Measurements from ENCODE around the gene BCL6B.
A peak's percentile ranks its signal among the peaks of the same experiment; 100 is the strongest.
"Not testable (repeated sequence)": the region's sequence is repeated elsewhere in the genome, so short reads cannot be mapped to it uniquely, and the experiment has no call there.

Gene BCL6B

GRCh38 chr17:7029096-7029495, 6.2 kb downstream of the BCL6B start:
- no peak for DNase-seq (ENCODE audit: low read depth, low spot score)

GRCh38 chr17:7029659-7030058, 6.8 kb downstream of the BCL6B start:
- DNase-seq (ENCODE audit: low read depth, low spot score), result no peak

DNA sequence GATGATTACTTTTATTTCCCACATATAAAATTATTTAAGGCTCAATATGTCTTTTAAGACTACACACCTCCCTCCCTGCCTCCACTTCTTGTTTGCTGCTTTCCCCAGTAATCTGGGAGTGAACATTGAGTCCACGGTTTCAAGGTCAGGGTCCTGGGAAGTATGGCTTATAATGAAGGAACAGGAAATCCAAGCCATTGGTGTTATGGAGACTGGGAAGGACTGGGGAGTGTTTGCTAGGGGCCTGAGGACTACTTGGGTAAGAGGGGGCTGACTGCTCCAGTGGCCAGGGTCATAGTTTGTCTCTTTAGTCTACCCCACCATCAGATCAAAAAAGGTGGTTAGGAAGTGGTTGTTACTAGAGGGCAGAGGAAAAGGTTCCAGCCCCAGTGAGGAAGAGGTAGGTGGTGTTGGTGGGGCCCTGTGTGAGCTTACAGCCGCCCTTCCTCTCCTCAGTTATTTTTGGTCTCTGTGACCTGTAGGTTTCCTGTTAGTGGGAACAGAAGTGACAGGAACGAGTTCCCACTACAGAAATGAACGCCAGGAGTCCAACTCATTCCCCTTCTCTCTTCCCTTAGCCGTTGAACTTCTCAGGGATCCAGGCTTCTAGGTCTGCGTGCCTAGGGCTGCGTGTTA, 12.2 kb downstream of the BCL6B start:
- no peak for DNase-seq (ENCODE audit: low read depth, low spot score)

- DNase-seq (ENCODE audit: low read depth, low spot score), result peak; percentile 88
Observed at GRCh38 chr17:7035591-7036368, 12.9 kb downstream of the BCL6B start, which contains the start of gene SLC16A13. SLC16A13 (plus strand) TSS chr17:7036015; CDS start chr17:7036383, 368 bp downstream.

GRCh38 chr17:7038025-7038862, 15.4 kb downstream of the BCL6B start:
- no peak for DNase-seq (ENCODE audit: low read depth, low spot score)

DNA sequence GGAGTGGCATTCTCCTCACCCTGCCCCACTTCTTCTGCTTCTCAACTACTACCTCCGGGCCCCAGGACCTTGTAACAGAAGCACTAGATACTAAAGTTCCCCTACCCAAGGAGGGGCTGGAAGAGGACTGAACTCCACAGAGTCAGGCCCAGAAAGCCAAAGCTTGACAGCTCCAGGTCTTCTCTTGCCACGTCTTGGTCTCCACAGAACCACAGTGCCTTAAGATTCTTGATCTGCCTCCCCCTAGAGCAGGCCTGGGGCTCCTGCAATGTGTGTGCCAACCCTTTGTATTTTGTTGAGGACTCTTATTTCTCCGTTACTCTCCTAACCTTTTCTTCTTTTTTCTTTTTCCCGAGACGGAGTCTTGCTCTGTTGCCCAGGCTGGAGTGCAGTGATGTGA, 17.0 kb downstream of the BCL6B start:
- DNase-seq (ENCODE audit: low read depth, low spot score), result no peak

DNA sequence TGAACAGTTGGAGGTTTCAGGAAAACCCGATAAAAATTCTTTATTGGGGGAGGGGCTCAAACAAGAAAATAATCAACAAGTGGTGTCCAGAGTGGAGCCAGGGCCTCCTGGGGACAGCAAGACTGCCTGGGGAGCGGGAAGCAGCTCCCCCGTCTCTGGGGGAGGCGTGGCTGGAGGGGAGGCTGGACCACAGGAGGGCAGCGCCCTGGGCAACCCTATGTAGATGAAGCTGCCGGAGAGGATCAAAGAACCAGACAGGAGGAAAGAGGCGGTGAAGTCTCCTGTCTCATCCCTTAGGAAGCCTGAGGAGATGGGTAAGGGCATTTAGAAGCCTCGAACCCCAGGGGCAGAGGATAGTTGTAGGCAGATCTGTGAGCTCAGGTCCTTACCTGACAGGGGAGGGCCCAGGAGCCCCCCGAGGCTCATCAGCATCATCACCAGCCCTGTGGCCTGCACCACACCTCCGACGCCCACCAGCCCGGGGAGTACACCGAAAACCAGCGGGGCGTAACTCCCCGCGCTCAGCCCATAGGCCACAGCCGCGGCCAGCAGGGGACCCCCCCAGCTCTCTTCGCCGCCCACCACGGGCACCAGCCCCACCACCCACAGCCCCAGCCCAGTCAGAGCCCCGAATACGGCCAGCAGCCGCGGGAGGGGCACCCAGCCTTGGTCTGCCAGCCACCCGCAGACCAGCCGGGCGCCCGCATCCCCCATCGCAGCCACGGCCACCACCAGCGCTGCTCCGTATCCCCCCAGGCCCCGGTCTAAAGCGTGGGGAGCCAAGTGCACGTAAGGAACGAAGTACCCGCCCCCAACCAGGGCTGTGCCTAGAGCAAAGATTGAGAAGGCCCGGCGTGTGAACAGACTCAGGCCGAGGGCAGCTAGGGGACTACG, 19.0 kb downstream of the BCL6B start:
- no peak for DNase-seq (ENCODE audit: low read depth, low spot score)

- no peak for DNase-seq (ENCODE audit: low read depth, low spot score)
Observed at GRCh38 chr17:7042501-7043181, 19.8 kb downstream of the BCL6B start.

GRCh38 chr17:7043182-7043496, 20.3 kb downstream of the BCL6B start:
- DNase-seq (ENCODE audit: low read depth, low spot score), result no peak

GRCh38 chr17:7043497-7044198, 20.8 kb downstream of the BCL6B start, which contains the start of gene SLC16A11:
SLC16A11 (minus strand) TSS chr17:7044092; CDS start chr17:7043513, 579 bp downstream.
- DNase-seq (ENCODE audit: low read depth, low spot score), result no peak

DNA sequence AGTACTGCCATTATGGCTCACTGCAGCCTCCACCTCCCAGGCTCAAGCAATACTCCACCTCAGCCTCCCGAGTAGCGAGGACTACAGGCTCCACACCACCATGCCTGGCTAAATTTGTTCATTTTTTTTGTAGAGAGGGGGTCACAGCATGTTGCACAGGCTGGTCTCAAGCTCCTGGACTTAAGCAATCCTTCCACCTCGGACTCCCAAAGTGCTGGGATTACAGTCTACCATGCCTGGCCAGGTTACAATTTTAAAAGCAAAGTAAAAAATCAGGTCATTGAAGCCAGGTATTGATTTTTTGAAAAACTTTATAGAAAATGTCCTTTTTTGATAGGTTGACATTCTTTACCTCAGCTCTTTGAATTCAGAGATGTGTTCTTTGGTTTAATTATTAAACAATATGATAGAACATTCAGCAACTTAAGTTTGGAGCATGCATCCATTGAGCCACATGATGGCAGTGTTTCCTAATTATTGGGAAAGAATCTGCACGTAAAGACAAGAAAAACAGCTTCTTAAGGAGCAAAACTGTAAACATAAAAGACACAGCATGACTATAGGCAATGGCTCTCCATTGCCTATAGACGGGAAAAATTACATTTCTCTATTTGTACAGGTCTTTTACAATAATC, 22.8 kb downstream of the BCL6B start:
- no peak for DNase-seq (ENCODE audit: low read depth, low spot score)

- DNase-seq (ENCODE audit: low read depth, low spot score), result no peak
Observed at GRCh38 chr17:7046127-7046724, 23.4 kb downstream of the BCL6B start.

- not testable (repeated sequence) for DNase-seq (ENCODE audit: low read depth, low spot score)
Observed at GRCh38 chr17:7046725-7047397, 24.0 kb downstream of the BCL6B start.

- DNase-seq (ENCODE audit: low read depth, low spot score), result no peak
Observed at GRCh38 chr17:7047566-7047965, 24.7 kb downstream of the BCL6B start.

DNA sequence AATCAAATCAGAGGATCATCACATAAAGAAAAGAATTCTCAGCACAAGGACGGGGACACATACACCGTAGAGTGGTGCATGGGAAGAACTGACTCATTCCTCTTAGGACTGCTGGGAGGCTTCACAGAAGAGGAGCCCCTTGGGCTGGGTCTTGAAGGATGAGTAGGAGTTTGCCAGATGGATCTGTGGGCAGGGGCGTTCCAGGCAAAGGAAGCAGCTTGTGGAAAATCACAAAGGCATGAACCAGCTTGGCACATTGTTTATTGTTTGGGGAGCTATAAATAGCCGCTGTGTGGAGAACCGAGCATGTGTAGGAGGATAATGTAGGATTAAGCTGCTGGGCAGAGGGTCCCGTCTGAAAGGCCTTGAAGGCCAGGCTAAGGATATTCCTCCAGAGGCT, 26.1 kb downstream of the BCL6B start:
- no peak for DNase-seq (ENCODE audit: low read depth, low spot score)

GRCh38 chr17:7050583-7050982, 27.7 kb downstream of the BCL6B start:
- DNase-seq (ENCODE audit: low read depth, low spot score), result not testable (repeated sequence)

DNA sequence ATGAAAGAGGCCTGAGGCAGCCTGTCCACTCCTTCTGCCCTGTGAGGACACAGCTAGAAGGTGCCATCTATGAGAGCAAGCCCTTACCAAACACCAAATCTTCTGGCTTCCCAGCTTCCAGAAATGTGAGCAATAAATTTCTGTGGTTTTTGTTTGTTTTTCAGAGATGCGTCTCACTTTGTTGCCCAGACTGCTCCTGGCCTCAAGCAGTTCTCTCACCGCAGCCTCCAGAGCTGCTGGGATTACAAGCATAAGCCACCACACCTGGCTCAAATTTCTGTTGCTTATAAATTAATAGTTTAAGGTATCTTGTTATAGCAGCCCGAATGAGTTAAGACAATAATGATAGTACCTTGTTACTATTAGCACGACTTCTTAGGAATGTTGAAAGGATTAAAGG, 33.5 kb downstream of the BCL6B start:
- DNase-seq (ENCODE audit: low read depth, low spot score), result no peak

DNA sequence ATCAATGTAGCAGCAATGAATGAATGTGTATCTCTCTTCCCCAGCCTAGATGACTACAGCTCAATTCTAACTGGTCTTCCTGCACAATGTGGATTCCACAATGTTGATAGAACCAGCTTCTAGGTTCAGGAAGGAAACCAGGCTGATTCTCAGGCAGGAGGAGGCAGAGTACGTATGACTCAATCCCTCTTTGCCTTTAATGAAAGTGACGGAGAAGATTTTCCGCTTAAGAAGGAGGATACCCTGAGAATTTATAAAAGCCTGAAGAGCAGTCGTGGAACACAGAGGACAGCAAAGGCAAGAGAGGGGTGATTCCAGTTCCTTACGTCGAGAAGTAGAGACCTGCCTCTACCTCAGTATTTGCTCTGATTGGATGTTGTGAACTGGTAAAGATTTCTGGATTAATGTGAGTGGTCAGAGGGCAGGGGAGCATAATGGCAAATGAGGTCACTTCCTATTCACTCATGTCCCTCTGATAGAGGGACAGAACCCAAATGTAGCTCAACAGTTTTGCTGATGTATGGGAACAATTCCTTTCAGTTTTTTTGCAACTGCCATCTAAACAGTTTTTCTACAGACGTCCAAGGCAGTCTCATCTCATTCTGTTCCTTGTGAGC, 36.1 kb downstream of the BCL6B start:
- no peak for DNase-seq (ENCODE audit: low read depth, low spot score)

Data from iPS DF 19.7 (cell line).